Measurements from ENCODE around the gene TMEM132C.

The TMEM132C gene

GRCh38 chr12:128444598-128444997, 177.6 kb downstream of the TMEM132C start:
- H3K27ac ChIP-seq (replicated peaks), result no peak overlapping the region
- TF ChIP-seq SPI1 (IDR thresholded peaks at IDR 0.05; ENCODE audit: borderline replicate concordance, low read depth) (no peak), REST (IDR thresholded peaks at IDR 0.05; ENCODE audit: insufficient replicate concordance, low read depth) (no peak), POLR2AphosphoS5 (IDR thresholded peaks at IDR 0.05; ENCODE audit: low read depth) (no peak), CTCF (IDR thresholded peaks at IDR 0.05; ENCODE audit: insufficient read depth, low read length) (no peak), GABPA (IDR thresholded peaks at IDR 0.05; ENCODE audit: low read depth) (no peak)
- H3K27me3 ChIP-seq (ENCODE audit: insufficient read depth, poor library complexity, severe bottlenecking), result no peaks in the 10 kb centered on the region
- H3K4me3 ChIP-seq (replicated peaks; ENCODE audit: insufficient read depth, low read length), result no peak overlapping the region
- DNase-seq (ENCODE audit: low read depth in 1 of 2, low spot score in 1 of 2), result no peak

- H3K27me3 ChIP-seq (ENCODE audit: insufficient read depth, poor library complexity, severe bottlenecking), result no peaks in the 10 kb centered on the region
- DNase-seq (ENCODE audit: low read depth in 1 of 2, low spot score in 1 of 2), result no peak
- H3K27ac ChIP-seq (replicated peaks), result no peak overlapping the region
- H3K4me3 ChIP-seq (replicated peaks; ENCODE audit: insufficient read depth, low read length), result no peak overlapping the region
- no peak for TF ChIP-seq POLR2AphosphoS5 (IDR thresholded peaks at IDR 0.05; ENCODE audit: low read depth)
- no peak for TF ChIP-seq REST (IDR thresholded peaks at IDR 0.05; ENCODE audit: insufficient replicate concordance, low read depth)
- TF ChIP-seq SPI1 (IDR thresholded peaks at IDR 0.05; ENCODE audit: borderline replicate concordance, low read depth), result no peak
- no peak for TF ChIP-seq GABPA (IDR thresholded peaks at IDR 0.05; ENCODE audit: low read depth)
- TF ChIP-seq CTCF (IDR thresholded peaks at IDR 0.05; ENCODE audit: insufficient read depth, low read length), result no peak
Measured at GRCh38 chr12:128445415-128446127, 178.6 kb downstream of the TMEM132C start.

GRCh38 chr12:128449146-128449894, 182.3 kb downstream of the TMEM132C start:
- Histone ChIP-seq H3K27me3 (ENCODE audit: insufficient read depth, poor library complexity, severe bottlenecking) (no peaks in the 10 kb centered on the region), H3K4me3 (replicated peaks; ENCODE audit: insufficient read depth, low read length) (no peak overlapping the region), H3K27ac (replicated peaks) (no peak overlapping the region)
- TF ChIP-seq REST (IDR thresholded peaks at IDR 0.05; ENCODE audit: insufficient replicate concordance, low read depth) (no peak), CTCF (IDR thresholded peaks at IDR 0.05; ENCODE audit: insufficient read depth, low read length) (no peak), SPI1 (IDR thresholded peaks at IDR 0.05; ENCODE audit: borderline replicate concordance, low read depth) (no peak), GABPA (IDR thresholded peaks at IDR 0.05; ENCODE audit: low read depth) (no peak), POLR2AphosphoS5 (IDR thresholded peaks at IDR 0.05; ENCODE audit: low read depth) (no peak)
- no peak for DNase-seq (ENCODE audit: low read depth in 1 of 2, low spot score in 1 of 2)

Measured in HL-60 (cell line).